Measurements from ENCODE around the gene ZBTB21.
"Not testable (repeated sequence)": the region's sequence is repeated elsewhere in the genome, so short reads cannot be mapped to it uniquely, and the experiment has no call there.

ZBTB21 gene

DNA sequence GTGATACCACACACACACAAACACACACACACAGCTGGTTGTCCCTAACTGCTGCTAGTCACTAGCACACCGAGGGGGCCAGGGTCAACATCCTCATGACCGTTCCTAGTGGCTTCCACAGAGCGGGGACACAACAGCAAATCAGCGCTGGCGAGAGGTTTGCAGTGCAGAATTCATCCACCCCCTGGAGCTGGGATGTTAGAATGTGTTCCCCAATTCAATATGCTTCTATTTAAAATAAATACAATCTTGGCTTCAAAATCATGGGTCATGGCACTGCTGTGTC lies 40.1 kb downstream of the ZBTB21 start:
- FAIRE-seq, result no peak
- no peak for TF ChIP-seq POLR2A (IDR thresholded peaks at IDR 0.05; ENCODE audit: low read depth, low read length)
- no peak for DNase-seq (ENCODE audit: insufficient read length, low spot score)

DNA sequence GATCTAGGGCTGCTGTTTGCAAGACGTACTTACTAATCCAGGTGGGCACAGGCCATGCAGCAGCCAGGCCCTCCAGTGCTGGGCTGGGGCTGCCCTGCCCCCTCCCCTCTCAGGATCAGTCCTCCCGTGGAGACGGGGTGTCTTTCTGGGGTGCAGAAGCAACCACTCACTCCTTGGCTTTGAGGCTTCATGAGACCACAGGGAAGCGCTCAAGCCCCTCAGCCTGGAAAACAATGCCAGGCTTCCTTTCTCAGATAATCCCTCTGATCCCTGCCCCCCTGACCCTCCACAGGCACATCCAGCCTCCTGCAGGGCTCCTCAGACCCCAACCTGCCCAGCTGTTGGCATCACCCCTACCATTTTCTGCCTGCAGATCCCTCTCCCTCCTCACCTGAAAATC lies 42.5 kb downstream of the ZBTB21 start:
- TF ChIP-seq POLR2A (IDR thresholded peaks at IDR 0.05; ENCODE audit: low read depth, low read length), result no peak
- no peak for FAIRE-seq
- DNase-seq (ENCODE audit: insufficient read length, low spot score), result no peak

GRCh38 chr21:41966872-41967621 lies 43.1 kb downstream of the ZBTB21 start:
- no peak for TF ChIP-seq POLR2A (IDR thresholded peaks at IDR 0.05; ENCODE audit: low read depth, low read length)
- no peak for FAIRE-seq
- DNase-seq (ENCODE audit: insufficient read length, low spot score), result no peak

DNA sequence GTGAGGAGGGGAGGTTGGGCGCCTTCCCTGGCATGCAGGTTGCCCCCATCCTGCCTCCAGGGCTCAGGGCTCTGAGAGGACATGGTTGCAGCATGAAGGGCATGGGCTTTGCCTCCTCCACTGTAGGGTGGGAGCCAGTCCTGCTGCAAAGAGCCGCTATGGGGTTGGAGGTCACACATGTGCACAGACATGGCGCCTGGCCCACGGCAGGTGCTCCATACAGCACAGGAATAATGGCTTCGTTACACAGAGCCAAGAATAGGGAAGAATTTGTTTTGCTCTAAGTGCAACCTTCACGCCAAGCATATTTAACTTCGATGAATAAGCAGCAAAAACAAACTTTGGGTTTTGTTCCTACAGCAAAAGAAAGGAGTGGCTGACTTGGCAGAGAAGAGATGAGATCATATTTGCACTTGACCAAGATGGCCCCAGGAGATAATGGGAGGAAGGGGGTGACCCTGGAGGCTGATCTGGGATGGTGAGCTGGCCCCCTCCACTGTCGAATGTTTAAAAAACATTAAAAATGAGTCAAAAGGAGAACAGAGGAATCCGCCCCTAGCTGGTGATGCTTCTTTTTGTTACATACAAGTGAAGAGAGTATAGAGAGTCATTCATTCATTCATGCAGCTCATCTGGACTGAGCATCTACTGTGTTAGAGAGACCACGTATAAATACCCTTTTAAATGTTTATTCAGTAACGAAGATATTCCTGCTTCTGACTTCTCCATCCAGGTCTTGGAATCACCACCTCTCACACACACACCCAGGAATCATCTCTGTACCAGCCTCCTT lies 43.9 kb downstream of the ZBTB21 start:
- TF ChIP-seq POLR2A (IDR thresholded peaks at IDR 0.05; ENCODE audit: low read depth, low read length), result no peak
- no peak for DNase-seq (ENCODE audit: insufficient read length, low spot score)
- no peak for FAIRE-seq

- no peak for DNase-seq (ENCODE audit: insufficient read length, low spot score)
- no peak for TF ChIP-seq POLR2A (IDR thresholded peaks at IDR 0.05; ENCODE audit: low read depth, low read length)
- no peak for FAIRE-seq
These were observed 44.6 kb downstream of the ZBTB21 start for GRCh38 chr21:41965461-41966013.

DNA sequence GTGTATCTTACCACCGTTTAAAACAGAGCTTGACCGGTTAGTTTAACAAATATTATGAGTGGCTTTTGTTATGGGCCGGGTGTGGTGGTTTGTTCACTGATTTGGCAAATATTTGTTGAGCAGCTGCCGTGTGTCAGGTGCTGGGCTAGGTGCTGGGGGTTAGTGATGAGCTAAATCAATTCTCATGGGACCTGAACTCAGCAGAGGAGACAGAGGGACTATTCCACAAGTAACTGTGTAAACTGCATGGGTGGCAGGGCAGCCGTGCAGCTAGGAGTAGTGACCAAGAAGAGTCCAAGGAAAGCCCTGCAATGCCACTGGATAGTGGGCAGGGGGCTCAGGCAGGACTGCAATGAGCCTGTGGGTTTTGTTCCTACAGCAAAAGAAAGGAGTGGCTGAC lies 45.1 kb downstream of the ZBTB21 start:
- TF ChIP-seq POLR2A (IDR thresholded peaks at IDR 0.05; ENCODE audit: low read depth, low read length), result no peak
- FAIRE-seq, result no peak
- DNase-seq (ENCODE audit: insufficient read length, low spot score), result no peak

GRCh38 chr21:41964171-41964570 lies 46.0 kb downstream of the ZBTB21 start:
- DNase-seq (ENCODE audit: insufficient read length, low spot score) (no peak), FAIRE-seq (no peak)
- no peak for TF ChIP-seq POLR2A (IDR thresholded peaks at IDR 0.05; ENCODE audit: low read depth, low read length)

GRCh38 chr21:41962425-41962966 lies 47.7 kb downstream of the ZBTB21 start:
- FAIRE-seq (no peak), DNase-seq (ENCODE audit: insufficient read length, low spot score) (no peak)
- TF ChIP-seq POLR2A (IDR thresholded peaks at IDR 0.05; ENCODE audit: low read depth, low read length), result no peak

DNA sequence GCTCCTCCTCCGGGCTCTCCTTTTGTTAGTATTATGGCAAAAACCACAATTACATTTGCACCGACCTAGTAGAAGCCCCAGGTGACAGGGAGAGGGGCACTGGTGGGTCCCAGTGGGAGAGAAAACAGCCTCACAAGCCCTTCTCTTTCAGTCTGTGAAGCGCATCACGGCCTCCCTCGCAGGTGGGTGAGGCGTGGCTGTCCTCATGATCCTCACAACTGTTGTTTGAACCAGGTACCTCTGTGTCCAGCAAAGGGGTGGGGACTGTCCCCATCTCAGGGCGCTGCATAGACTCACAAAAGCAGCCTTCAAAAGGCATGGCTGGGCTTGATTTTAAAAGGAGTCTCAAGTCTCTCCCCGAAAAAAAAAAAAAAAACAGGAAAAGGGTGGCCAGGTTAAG lies 48.4 kb downstream of the ZBTB21 start:
- no peak for DNase-seq (ENCODE audit: insufficient read length, low spot score)
- no peak for TF ChIP-seq POLR2A (IDR thresholded peaks at IDR 0.05; ENCODE audit: low read depth, low read length)

GRCh38 chr21:41961282-41961701 lies 48.9 kb downstream of the ZBTB21 start:
- no peak for DNase-seq (ENCODE audit: insufficient read length, low spot score)
- TF ChIP-seq POLR2A (IDR thresholded peaks at IDR 0.05; ENCODE audit: low read depth, low read length), result no peak
- FAIRE-seq, result no peak

More for the DNA sequence above, 48.4 kb downstream of the ZBTB21 start:
- no peak for FAIRE-seq

GRCh38 chr21:41960386-41960785 lies 49.8 kb downstream of the ZBTB21 start:
- no peak for DNase-seq (ENCODE audit: insufficient read length, low spot score)
- no peak for FAIRE-seq
- TF ChIP-seq POLR2A (IDR thresholded peaks at IDR 0.05; ENCODE audit: low read depth, low read length), result no peak

- DNase-seq (ENCODE audit: insufficient read length, low spot score); FAIRE-seq: not testable (repeated sequence)
These were observed 50.5 kb downstream of the ZBTB21 start for GRCh38 chr21:41959697-41960096.

- DNase-seq (ENCODE audit: insufficient read length, low spot score) (peak; percentile 97), FAIRE-seq (no peak)
- no peak for TF ChIP-seq POLR2A (IDR thresholded peaks at IDR 0.05; ENCODE audit: low read depth, low read length)
These were observed 51.1 kb downstream of the ZBTB21 start for GRCh38 chr21:41958886-41959563.
